ENCODE results near the gene ALKBH7.

- TF ChIP-seq CTCF (conservative IDR thresholded peaks at IDR 0.05 in 1 of 2, IDR thresholded peaks at IDR 0.05 in 1 of 2; ENCODE audit: low read depth in 1 of 2, low read length in 2 of 2) (no peak), EZH2 (IDR thresholded peaks at IDR 0.05; ENCODE audit: low read length, missing control alignments) (no peak)
These were observed 14.6 kb upstream of the ALKBH7 start for GRCh38 chr19:6358003-6358402.
